NB4 (cell line): Measurements from ENCODE around the gene NR3C2.

Source experiments
- POLR2A ChIP-seq: IDR thresholded peaks from 2 replicates; pipeline ENCODE4 v1.6.1; 2011; ENCODE audit warnings: mild to moderate bottlenecking; ENCODE audit not compliant: insufficient read length; ENCODE audit errors: extremely low read depth
- TF ChIP-seq, protein P1 (sequence below): IDR thresholded peaks from one replicate; pipeline ENCODE4 v1.5.1; 2012; ENCODE audit warnings: low read depth, low read length

DNA sequence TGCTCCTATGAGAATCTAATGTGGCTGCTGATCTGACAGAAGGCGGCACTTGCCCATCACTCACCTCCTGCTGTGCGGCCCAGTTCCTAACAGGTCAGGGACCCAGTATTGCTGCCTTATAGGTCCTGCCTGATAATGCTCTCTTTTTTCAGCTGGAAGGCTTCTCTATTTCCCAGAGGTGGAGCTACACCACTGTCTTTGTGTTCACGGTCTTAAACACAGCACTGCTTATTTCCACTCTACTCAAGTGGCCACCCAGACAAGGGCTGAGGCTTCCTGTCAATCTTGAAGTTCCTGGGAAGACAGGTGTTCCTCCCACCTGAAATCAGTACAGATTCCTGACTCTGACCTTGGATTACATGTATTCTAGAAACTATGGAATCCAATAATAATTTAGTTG lies 270.6 kb downstream of the NR3C2 start:
- TF ChIP-seq, protein P1, sequence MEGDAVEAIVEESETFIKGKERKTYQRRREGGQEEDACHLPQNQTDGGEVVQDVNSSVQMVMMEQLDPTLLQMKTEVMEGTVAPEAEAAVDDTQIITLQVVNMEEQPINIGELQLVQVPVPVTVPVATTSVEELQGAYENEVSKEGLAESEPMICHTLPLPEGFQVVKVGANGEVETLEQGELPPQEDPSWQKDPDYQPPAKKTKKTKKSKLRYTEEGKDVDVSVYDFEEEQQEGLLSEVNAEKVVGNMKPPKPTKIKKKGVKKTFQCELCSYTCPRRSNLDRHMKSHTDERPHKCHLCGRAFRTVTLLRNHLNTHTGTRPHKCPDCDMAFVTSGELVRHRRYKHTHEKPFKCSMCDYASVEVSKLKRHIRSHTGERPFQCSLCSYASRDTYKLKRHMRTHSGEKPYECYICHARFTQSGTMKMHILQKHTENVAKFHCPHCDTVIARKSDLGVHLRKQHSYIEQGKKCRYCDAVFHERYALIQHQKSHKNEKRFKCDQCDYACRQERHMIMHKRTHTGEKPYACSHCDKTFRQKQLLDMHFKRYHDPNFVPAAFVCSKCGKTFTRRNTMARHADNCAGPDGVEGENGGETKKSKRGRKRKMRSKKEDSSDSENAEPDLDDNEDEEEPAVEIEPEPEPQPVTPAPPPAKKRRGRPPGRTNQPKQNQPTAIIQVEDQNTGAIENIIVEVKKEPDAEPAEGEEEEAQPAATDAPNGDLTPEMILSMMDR: no peak
- TF ChIP-seq POLR2A: no peak
